K562 (cell line): ENCODE measurements around the gene POLR3GL. TPM values are rescaled to one million over a fixed set of nuclear protein-coding genes. Genes with fewer than 3 reads are reported as not detected.
A peak's percentile ranks its signal among the peaks of the same experiment; 100 is the strongest.

Source experiments
- ATAC-seq: fragments of 200-7000 bp; cut with Tn5 transposase; 3 replicates; pipeline ENCODE4 v1.9.1; 2020; ENCODE audit warnings: moderate library complexity
- BruUV-seq: library from RNA; stranded (reverse); fragments of 400-500 nt; replicated peaks from 2 replicates; lab custom pipeline; 2021; lab: Mats Ljungman, UMichigan
- CTCF ChIA-PET: fragments of 300-600 bp; formaldehyde crosslinking; extraction: SDS; loops from one replicate; lab custom pipeline; 2021; ENCODE audit warnings: low intra/inter-chr PET ratio; lab: Yijun Ruan, JAX
- POLR2A ChIA-PET: fragments of 300-600, 350-650 bp; sonication (Branson Sonifier 250); formaldehyde crosslinking; extraction: SDS; loops from one replicate; lab custom pipeline; 2021; ENCODE audit warnings: antibody characterized with exemption, inconsistent platforms; lab: Yijun Ruan, JAX
- DNase-seq, 4 experiments: peaks; one replicate each; pipeline versions ENCODE4 v3.0.0 to v3.0.0-alpha.2; 2011 to 2018; ENCODE audit warnings: low spot score in 3 of 4, mixed read lengths in 3 of 4; ENCODE audit errors: extremely low read depth in 1 of 4
- FAIRE-seq: peaks from 2 replicates; lab custom pipeline; 2011; peaks lifted over from hg19 to GRCh38; lab: Jason Lieb, UNC
- H2AFZ ChIP-seq: 2 replicates; pipeline ENCODE4 v1.6.0; 2011; ENCODE audit warnings: low read depth, low read length, control low read depth, inconsistent platforms
- H3K27ac ChIP-seq: fragments of 200-600 bp; 3 replicates; pipeline ENCODE4 v1.8.0; 2011; ENCODE audit warnings: low read depth, mild to moderate bottlenecking, control low read depth, inconsistent platforms, low read length, moderate library complexity, mixed read lengths; ENCODE audit errors: extremely low read depth
- H3K27me3 ChIP-seq, 2 experiments: fragments of 300-600 bp in 1 of 2; 2 replicates in 1 of 2; 3 replicates in 1 of 2; pipeline versions ENCODE4 v1.6.0 to v1.8.0; 2011; ENCODE audit warnings: inconsistent platforms in 2 of 2, low read length in 2 of 2, mild to moderate bottlenecking in 1 of 2, mixed read lengths in 1 of 2, moderate library complexity in 1 of 2; ENCODE audit not compliant: control insufficient read depth in 2 of 2, insufficient read depth in 2 of 2
- H3K36me3 ChIP-seq: fragments of 300-600 bp; 3 replicates; pipeline ENCODE4 v1.8.0; 2011; ENCODE audit warnings: mild to moderate bottlenecking, low read length, inconsistent platforms; ENCODE audit not compliant: control insufficient read depth, insufficient read depth
- H3K4me1 ChIP-seq, 2 experiments: fragments of 200-600 bp in 1 of 2; replicated peaks in 1 of 2; 2 replicates in 1 of 2; 3 replicates in 1 of 2; pipeline versions ENCODE4 v1.5.1 to v1.8.0; 2011; ENCODE audit warnings: inconsistent platforms in 2 of 2, low read length in 2 of 2, mild to moderate bottlenecking in 1 of 2, mixed read lengths in 1 of 2, moderate library complexity in 1 of 2; ENCODE audit not compliant: control insufficient read depth in 2 of 2, insufficient read depth in 2 of 2
- H3K4me2 ChIP-seq: 2 replicates; pipeline ENCODE4 v1.6.1; 2011; ENCODE audit warnings: low read length, control low read depth, inconsistent platforms, mixed read lengths; ENCODE audit not compliant: insufficient read depth
- H3K4me3 ChIP-seq: fragments of 200-600 bp; sonication (generic), shearing (Covaris generic); 2 replicates; pipeline ENCODE4 v1.5.1; 2016; ENCODE audit warnings: control low read depth, inconsistent platforms
- H3K79me2 ChIP-seq: fragments of 200-600 bp; 3 replicates; pipeline ENCODE4 v1.8.0; 2011; ENCODE audit warnings: low read length, inconsistent platforms; ENCODE audit not compliant: control insufficient read depth, insufficient read depth
- H3K9ac ChIP-seq, 2 experiments: 2 replicates each; pipeline versions ENCODE4 v1.6.0 to v1.6.1; 2011; ENCODE audit warnings: low read depth in 2 of 2, low read length in 2 of 2, control low read depth in 1 of 2, inconsistent platforms in 1 of 2, mild to moderate bottlenecking in 1 of 2, mixed read lengths in 1 of 2; ENCODE audit not compliant: insufficient read depth in 1 of 2
- H3K9me1 ChIP-seq: one replicate; pipeline ENCODE4 v1.6.0; 2011; ENCODE audit warnings: inconsistent platforms, mild to moderate bottlenecking, low read length, moderate library complexity; ENCODE audit not compliant: control insufficient read depth, insufficient read depth
- H3K9me3 ChIP-seq: replicated peaks from 2 replicates; pipeline ENCODE4 v1.5.1; 2011; ENCODE audit warnings: low read depth, low read length, inconsistent platforms; ENCODE audit not compliant: control insufficient read depth, insufficient read depth
- H4K20me1 ChIP-seq: replicated peaks from 2 replicates; pipeline ENCODE4 v1.6.1; 2011; ENCODE audit warnings: low read length, inconsistent platforms, mixed read lengths; ENCODE audit not compliant: control insufficient read depth, insufficient read depth
- AFF1 ChIP-seq, 2 experiments: fragments of 450-650 bp; IDR thresholded peaks; 2 replicates each; pipeline ENCODE4 v1.6.1; 2018; ENCODE audit warnings: mild to moderate bottlenecking in 2 of 2, low read depth in 1 of 2; ENCODE audit not compliant: partially characterized antibody in 2 of 2
- ATF7 ChIP-seq: fragments of 450-650 bp; IDR thresholded peaks from 2 replicates; pipeline ENCODE4 v1.7.1; 2014; ENCODE audit warnings: mild to moderate bottlenecking, moderate library complexity
- CCNT2 ChIP-seq: IDR thresholded peaks from 2 replicates; pipeline ENCODE4 v1.6.1; 2011; ENCODE audit warnings: borderline replicate concordance, low read depth, mild to moderate bottlenecking, moderate library complexity, mixed read lengths, low read length; ENCODE audit not compliant: insufficient read length; ENCODE audit errors: extremely low read depth
- DIDO1 ChIP-seq: fragments of 450-650 bp; IDR thresholded peaks from 2 replicates; pipeline ENCODE4 v1.6.1; 2016; ENCODE audit warnings: low read depth, missing biosample characterization, missing genetic modification characterization
- HMG20A ChIP-seq: fragments of 450-650 bp; formaldehyde crosslinking; conservative IDR thresholded peaks from 2 replicates; pipeline ENCODE4 v1.4.0; 2020; ENCODE audit warnings: mild to moderate bottlenecking, mixed read lengths
- L3MBTL2 ChIP-seq: fragments of 450-650 bp; IDR thresholded peaks from 2 replicates; pipeline ENCODE4 v1.6.1; 2016; ENCODE audit warnings: mild to moderate bottlenecking, moderate library complexity
- SMAD1 ChIP-seq: fragments of 150-350 bp; IDR thresholded peaks from 2 replicates; pipeline ENCODE4 v1.6.1; 2014; ENCODE audit warnings: low read length, low read depth; ENCODE audit not compliant: partially characterized antibody
- THRAP3 ChIP-seq: fragments of 450-650 bp; IDR thresholded peaks from 2 replicates; pipeline ENCODE4 v1.6.1; 2016; ENCODE audit warnings: mild to moderate bottlenecking, inconsistent platforms, borderline replicate concordance
- ZNF507 ChIP-seq: conservative IDR thresholded peaks from 2 replicates; pipeline ENCODE4 v1.6.1; 2017; ENCODE audit warnings: missing genetic modification characterization, missing compliant biosample characterization
- ZNF696 ChIP-seq: fragments of 250-450 bp; sonication (Bioruptor Pico); conservative IDR thresholded peaks from 2 replicates; pipeline ENCODE4 v1.4.0; 2020; ENCODE audit warnings: mild to moderate bottlenecking, moderate library complexity
- WGBS: fragments of 100-300 bp; shearing (Covaris generic); methylation state at CpG from one replicate; pipeline ENCODE4 v1.1.6; 2016; ENCODE audit warnings: low coverage, mixed read lengths; ENCODE audit not compliant: insufficient coverage; ENCODE audit errors: missing lambda C conversion rate; 5-methylcytosine and 5-hydroxymethylcytosine counted together
- in situ Hi-C: fragments of 300-500 bp; cut with MboI; formaldehyde crosslinking; loops from 4 replicates; pipeline ENCODE4 v1.15.0; 2018; ENCODE audit warnings: inconsistent platforms, mixed read lengths
- intact Hi-C: fragments of 100-400 bp; cut with micrococcal nuclease; formaldehyde crosslinking; loops from 2 replicates; pipeline ENCODE4 v1.14.2; 2022
- polyA plus RNA-seq, 8 experiments: library from polyadenylated mRNA; depleted of rRNA in 4 of 8; stranded (reverse) in 5 of 8; unstranded in 3 of 8; fragments of >200 nt; fragmentation: Nextera tagmentation in 2 of 8; fragmentation: Illumina TruSeq in 1 of 8; extraction: Ambion mirVana in 2 of 8; extraction: Trizol in 1 of 8; gene quantifications; 2 replicates each; pipeline versions ENCODE4 v1.2.1 to v1.2.3, GENCODE V29; 2011 to 2014; ENCODE audit warnings: inconsistent platforms in 1 of 8, missing spikeins in 1 of 8
- total RNA-seq, 7 experiments: library from RNA; depleted of rRNA in 6 of 7; stranded (reverse); fragments of >200 nt in 6 of 7; fragmentation: Illumina TruSeq in 2 of 7; extraction: Trizol in 2 of 7; gene quantifications; 2 replicates each; pipeline versions ENCODE4 v1.2.1 to v1.2.3, GENCODE V29; 2011 to 2021; ENCODE audit warnings: low replicate concordance in 1 of 7
- TF ChIP-seq, protein P1 (sequence below): fragments of 450-650 bp; formaldehyde crosslinking; IDR thresholded peaks from 2 replicates; pipeline ENCODE4 v1.4.0; 2020; ENCODE audit warnings: mild to moderate bottlenecking, moderate library complexity

POLR3GL gene
- total and polyA plus RNA-seq, 9 of the 15 experiments (the other 6 are each of a cell fraction or from before 2014, with no cell fraction given), result 14.6 to 48.4 (median 38.2) TPM

- TF ChIP-seq ATF7, result no peak
- TF ChIP-seq, all 486 proteins: peak for 25
Measured at GRCh38 chr1:145992958-145993617, 28.6 kb downstream of the POLR3GL start (continued).

GRCh38 chr1:145993618-145994390 lies 29.3 kb downstream of the POLR3GL start:
- Histone ChIP-seq H3K9me3 (no peaks in the 10 kb centered on the region), H3K9me1 (peaks cover 3% of the 10 kb centered on the region), H3K4me1 (peaks cover 8 to 23% of the 10 kb centered on the region in 2 experiments; a peak in 3 of 5 replicates), H3K27ac (peak overlapping the region; percentile 99), H3K79me2 (peaks cover 71% of the 10 kb centered on the region), H3K27me3 (no peaks in the 10 kb centered on the region), H3K4me2 (peak overlapping the region; percentile 97), H3K9ac (peak overlapping the region; percentile 87 to 100), H2AFZ (no peak overlapping the region), H3K36me3 (peaks cover 44% of the 10 kb centered on the region), H4K20me1 (peaks cover 44% of the 10 kb centered on the region), H3K4me3 (peak overlapping the region; percentile 85)
- in situ Hi-C loops (no loop called here), intact Hi-C loops (no loop called here)
- CTCF ChIA-PET, result no interaction called here
- no TSS peak for BruUV-seq
- peak in 2 of 4 experiments; percentile 36 to 45 for DNase-seq
- POLR2A ChIA-PET, result interaction anchor here (0.5 to 14.0 kb wide), 11 partner anchors 9 to 144 kb away, joined by 3 to 320 read pairs (median 5); partner anchors contain the start of genes ANKRD34A, LIX1L, POLR3GL and RBM8A
- FAIRE-seq, result no peak
- WGBS, result 9% methylated on average over 6 of the region's 6 CpGs
- peak; percentile 2; the same call in 1 of the 3 replicates for ATAC-seq
- TF ChIP-seq AFF1 (IDR thresholded peaks at IDR 0.05; ENCODE audit: low read depth in 1 of 2, partially characterized antibody in 2 of 2) (peak; percentile 14 to 61), HMG20A (CRISPR knock-in tag) (no peak), SMAD1 (peak; percentile 67), THRAP3 (0 out of 2 replicates have a peak, but pooled peaks have one; percentile 53), CCNT2 (peak; percentile 38), DIDO1 (tag) (no peak), L3MBTL2 (no peak), ZNF507 (no peak), ZNF696 (CRISPR knock-in tag) (no peak)
- TF ChIP-seq, protein P1, sequence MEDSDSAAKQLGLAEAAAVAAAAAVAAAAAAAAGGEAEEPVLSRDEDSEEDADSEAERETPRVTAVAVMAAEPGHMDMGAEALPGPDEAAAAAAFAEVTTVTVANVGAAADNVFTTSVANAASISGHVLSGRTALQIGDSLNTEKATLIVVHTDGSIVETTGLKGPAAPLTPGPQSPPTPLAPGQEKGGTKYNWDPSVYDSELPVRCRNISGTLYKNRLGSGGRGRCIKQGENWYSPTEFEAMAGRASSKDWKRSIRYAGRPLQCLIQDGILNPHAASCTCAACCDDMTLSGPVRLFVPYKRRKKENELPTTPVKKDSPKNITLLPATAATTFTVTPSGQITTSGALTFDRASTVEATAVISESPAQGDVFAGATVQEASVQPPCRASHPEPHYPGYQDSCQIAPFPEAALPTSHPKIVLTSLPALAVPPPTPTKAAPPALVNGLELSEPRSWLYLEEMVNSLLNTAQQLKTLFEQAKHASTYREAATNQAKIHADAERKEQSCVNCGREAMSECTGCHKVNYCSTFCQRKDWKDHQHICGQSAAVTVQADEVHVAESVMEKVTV, result peak; percentile 10; the same call in 1 of the 2 replicates
